Measurements from ENCODE around the gene BRICD5.

- no peak for TF ChIP-seq CTCF (conservative IDR thresholded peaks at IDR 0.05 in 1 of 2, IDR thresholded peaks at IDR 0.05 in 1 of 2; ENCODE audit: low read depth in 1 of 2, low read length in 2 of 2)
- TF ChIP-seq EZH2 (IDR thresholded peaks at IDR 0.05; ENCODE audit: low read length, missing control alignments): no peak
Measured at GRCh38 chr16:2191446-2191706, 19.3 kb downstream of the BRICD5 start.

Data from fibroblast of lung (primary cell).